ENCODE results near the gene KATNAL1.
"Not testable (repeated sequence)": the region's sequence is repeated elsewhere in the genome, so short reads cannot be mapped to it uniquely, and the experiment has no call there.

The KATNAL1 gene

GRCh38 chr13:30299786-30300185, 7.6 kb downstream of the KATNAL1 start:
- Mint-ChIP-seq H3K9me3 (no peaks in the 10 kb centered on the region), H3K4me1 (ENCODE audit: low read depth) (peaks cover 16% of the 10 kb centered on the region), H3K4me3 (no peak overlapping the region), H3K27me3 (no peaks in the 10 kb centered on the region), H3K36me3 (ENCODE audit: low read depth) (no peaks in the 10 kb centered on the region), H3K27ac (no peak overlapping the region)
- intact Hi-C loops (cut with micrococcal nuclease), result no loop called here

GRCh38 chr13:30295116-30295515, 12.2 kb downstream of the KATNAL1 start:
- intact Hi-C loops (cut with micrococcal nuclease), result no loop called here

GRCh38 chr13:30294004-30294403, 13.3 kb downstream of the KATNAL1 start:
- no peak overlapping the region for H3K27ac Mint-ChIP-seq
- no peaks in the 10 kb centered on the region for H3K27me3 Mint-ChIP-seq
- no peaks in the 10 kb centered on the region for H3K36me3 Mint-ChIP-seq (ENCODE audit: low read depth)
- H3K9me3 Mint-ChIP-seq, result no peaks in the 10 kb centered on the region
- intact Hi-C loops (cut with micrococcal nuclease), result no loop called here
- H3K4me3 Mint-ChIP-seq, result no peak overlapping the region
- peaks cover 5% of the 10 kb centered on the region for H3K4me1 Mint-ChIP-seq (ENCODE audit: low read depth)

More at GRCh38 chr13:30295116-30295515, 12.2 kb downstream of the KATNAL1 start:
- peaks cover 2% of the 10 kb centered on the region for H3K4me1 Mint-ChIP-seq (ENCODE audit: low read depth)
- no peaks in the 10 kb centered on the region for H3K9me3 Mint-ChIP-seq
- H3K4me3 Mint-ChIP-seq, result no peak overlapping the region
- H3K27me3 Mint-ChIP-seq, result no peaks in the 10 kb centered on the region
- H3K27ac Mint-ChIP-seq, result no peak overlapping the region
- no peaks in the 10 kb centered on the region for H3K36me3 Mint-ChIP-seq (ENCODE audit: low read depth)

- intact Hi-C loops (cut with micrococcal nuclease), result no loop called here
- no peak overlapping the region for H3K4me3 Mint-ChIP-seq
- peaks cover 5% of the 10 kb centered on the region for H3K4me1 Mint-ChIP-seq (ENCODE audit: low read depth)
- H3K36me3 Mint-ChIP-seq (ENCODE audit: low read depth), result no peaks in the 10 kb centered on the region
- no peaks in the 10 kb centered on the region for H3K9me3 Mint-ChIP-seq
- no peaks in the 10 kb centered on the region for H3K27me3 Mint-ChIP-seq
- no peak overlapping the region for H3K27ac Mint-ChIP-seq
Measured at GRCh38 chr13:30292325-30292724, 15.0 kb downstream of the KATNAL1 start.

DNA sequence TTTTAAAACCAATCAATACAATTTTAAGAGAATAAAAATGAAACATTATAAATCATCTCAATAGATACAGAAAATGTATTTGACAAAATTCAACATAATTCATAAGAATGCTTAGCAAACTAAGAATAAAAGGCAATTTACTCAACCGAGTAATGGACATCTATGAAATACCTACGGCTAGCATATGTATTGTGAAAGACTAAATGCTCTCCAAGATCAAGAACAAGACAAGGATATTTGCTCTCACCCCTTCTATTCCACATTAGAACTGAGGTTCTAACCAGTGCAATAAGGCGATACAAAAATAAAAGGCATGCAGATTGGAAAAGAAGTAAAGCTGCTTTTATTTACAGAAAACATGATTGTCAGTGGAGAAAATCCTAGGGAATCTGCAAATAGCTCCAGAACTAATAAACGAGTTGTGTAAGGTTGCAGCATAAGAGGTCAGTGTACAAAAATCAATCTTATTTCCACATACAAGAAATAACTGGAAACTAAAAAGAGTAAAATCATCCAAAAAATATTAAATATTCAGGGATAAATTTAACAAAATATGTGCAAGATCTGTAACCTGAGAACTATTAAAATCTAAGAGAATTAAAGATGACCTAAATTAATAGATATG, 16.4 kb downstream of the KATNAL1 start:
- no peaks in the 10 kb centered on the region for H3K27me3 Mint-ChIP-seq
- peaks cover under 1% of the 10 kb centered on the region for H3K9me3 Mint-ChIP-seq
- no peaks in the 10 kb centered on the region for H3K36me3 Mint-ChIP-seq (ENCODE audit: low read depth)
- H3K27ac Mint-ChIP-seq, result no peak overlapping the region
- intact Hi-C loops (cut with micrococcal nuclease), result no loop called here
- H3K4me3 Mint-ChIP-seq, result no peak overlapping the region
- H3K4me1 Mint-ChIP-seq (ENCODE audit: low read depth), result peaks cover 5% of the 10 kb centered on the region

GRCh38 chr13:30289533-30289932, 17.8 kb downstream of the KATNAL1 start:
- Mint-ChIP-seq H3K9me3 (peaks cover 9% of the 10 kb centered on the region), H3K27me3 (no peaks in the 10 kb centered on the region), H3K27ac (no peak overlapping the region), H3K36me3 (ENCODE audit: low read depth) (peaks cover 6% of the 10 kb centered on the region), H3K4me3 (no peak overlapping the region), H3K4me1 (ENCODE audit: low read depth) (peaks cover 5% of the 10 kb centered on the region)
- intact Hi-C loops (cut with micrococcal nuclease), result no loop called here

DNA sequence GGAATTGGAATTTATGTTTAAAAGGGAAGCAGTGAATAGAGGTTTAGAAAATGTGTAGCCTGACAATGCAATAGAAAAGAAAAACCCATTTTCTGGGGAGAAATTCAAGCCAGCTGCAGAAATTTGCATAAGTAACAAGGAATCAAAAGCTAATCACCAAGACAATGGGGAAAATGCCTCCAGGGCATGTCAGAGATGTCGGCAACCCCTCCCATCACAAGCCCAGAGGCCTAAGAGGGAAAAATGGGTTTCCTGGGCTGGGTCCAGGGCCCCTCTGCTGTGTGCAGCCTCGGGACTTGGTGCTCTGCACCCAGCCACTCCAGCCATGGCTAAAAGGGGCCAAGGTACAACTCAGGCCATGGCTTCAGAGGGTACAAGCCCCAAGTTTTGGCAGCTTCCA, 21.3 kb downstream of the KATNAL1 start:
- H3K4me1 Mint-ChIP-seq (ENCODE audit: low read depth); H3K9me3 Mint-ChIP-seq; H3K4me3 Mint-ChIP-seq; H3K27ac Mint-ChIP-seq; intact Hi-C loops (cut with micrococcal nuclease); H3K27me3 Mint-ChIP-seq: not testable (repeated sequence)
- peaks cover 13% of the 10 kb centered on the region for H3K36me3 Mint-ChIP-seq (ENCODE audit: low read depth)

DNA sequence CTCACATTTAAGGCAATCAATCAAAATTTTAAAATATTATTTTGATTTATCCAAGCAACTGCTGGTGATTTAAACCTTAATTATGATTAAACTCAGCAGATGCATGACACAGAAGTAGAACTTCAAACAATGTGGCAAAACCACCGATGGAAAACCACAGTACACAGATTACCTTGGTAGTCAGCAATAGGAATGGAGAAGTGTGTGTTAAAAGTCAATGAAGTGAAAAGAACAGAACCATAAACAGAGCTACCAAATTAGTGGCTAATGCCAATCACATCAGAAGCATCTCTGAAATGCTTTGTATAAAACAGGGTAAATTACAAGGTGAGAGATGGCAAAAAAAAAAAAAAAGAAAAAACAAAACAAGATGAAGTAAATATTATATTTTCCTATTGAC, 31.2 kb downstream of the KATNAL1 start:
- intact Hi-C loops (cut with micrococcal nuclease), result no loop called here
- no peak overlapping the region for H3K27ac Mint-ChIP-seq
- peaks cover 13% of the 10 kb centered on the region for H3K9me3 Mint-ChIP-seq
- H3K36me3 Mint-ChIP-seq (ENCODE audit: low read depth), result peaks cover 25% of the 10 kb centered on the region
- H3K27me3 Mint-ChIP-seq, result no peaks in the 10 kb centered on the region
- H3K4me3 Mint-ChIP-seq, result no peak overlapping the region
- no peaks in the 10 kb centered on the region for H3K4me1 Mint-ChIP-seq (ENCODE audit: low read depth)

DNA sequence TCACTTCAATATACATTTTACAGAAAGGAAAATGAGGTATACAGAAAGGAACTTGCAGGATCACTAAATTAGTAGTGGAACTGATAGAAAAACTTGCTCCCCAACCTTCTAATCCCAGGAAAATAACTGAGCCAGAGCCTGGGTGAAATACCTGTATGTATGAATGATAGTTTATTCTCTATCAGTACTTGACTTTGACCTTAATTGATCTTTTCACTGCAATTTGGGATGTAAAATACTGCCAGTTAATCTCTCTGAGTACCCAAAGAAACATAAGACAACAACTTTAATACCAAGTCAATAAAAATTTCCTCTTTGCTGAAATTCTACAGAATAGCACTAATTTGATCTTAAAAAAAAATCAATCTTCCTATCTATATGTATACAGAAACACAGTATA, 33.3 kb downstream of the KATNAL1 start:
- Mint-ChIP-seq H3K36me3 (ENCODE audit: low read depth) (peaks cover 26% of the 10 kb centered on the region), H3K27ac (no peak overlapping the region), H3K9me3 (peaks cover 15% of the 10 kb centered on the region), H3K27me3 (no peaks in the 10 kb centered on the region), H3K4me1 (ENCODE audit: low read depth) (no peaks in the 10 kb centered on the region), H3K4me3 (no peak overlapping the region)
- intact Hi-C loops (cut with micrococcal nuclease), result no loop called here

DNA sequence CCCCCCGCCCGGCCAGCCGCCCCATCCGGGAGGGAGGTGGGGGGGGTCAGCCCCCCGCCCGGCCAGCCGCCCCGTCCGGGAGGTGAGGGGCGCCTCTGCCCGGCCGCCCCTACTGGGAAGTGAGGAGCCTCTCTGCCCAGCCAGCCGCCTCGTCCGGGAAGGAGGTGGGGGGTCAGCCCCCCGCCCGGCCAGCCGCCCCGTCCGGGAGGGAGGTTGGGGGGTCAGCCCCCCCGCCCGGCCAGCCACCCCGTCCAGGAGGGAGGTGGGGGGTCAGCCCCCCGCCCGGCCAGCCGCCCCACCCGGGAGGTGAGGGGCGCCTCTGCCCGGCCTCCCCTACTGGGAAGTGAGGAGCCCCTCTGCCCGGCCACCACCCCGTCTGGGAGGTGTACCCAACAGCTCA, 37.3 kb downstream of the KATNAL1 start:
- H3K4me1 Mint-ChIP-seq (ENCODE audit: low read depth); H3K4me3 Mint-ChIP-seq; H3K27me3 Mint-ChIP-seq; H3K27ac Mint-ChIP-seq; intact Hi-C loops (cut with micrococcal nuclease): not testable (repeated sequence)
- peaks cover 22% of the 10 kb centered on the region for H3K36me3 Mint-ChIP-seq (ENCODE audit: low read depth)
- H3K9me3 Mint-ChIP-seq, result peaks cover 11% of the 10 kb centered on the region

- H3K27ac Mint-ChIP-seq, result no peak overlapping the region
- intact Hi-C loops (cut with micrococcal nuclease), result no loop called here
- no peaks in the 10 kb centered on the region for H3K4me1 Mint-ChIP-seq (ENCODE audit: low read depth)
- no peaks in the 10 kb centered on the region for H3K27me3 Mint-ChIP-seq
- peaks cover 7% of the 10 kb centered on the region for H3K9me3 Mint-ChIP-seq
- peaks cover 17% of the 10 kb centered on the region for H3K36me3 Mint-ChIP-seq (ENCODE audit: low read depth)
- no peak overlapping the region for H3K4me3 Mint-ChIP-seq
Measured at GRCh38 chr13:30268673-30269072, 38.7 kb downstream of the KATNAL1 start.

- H3K4me1 Mint-ChIP-seq (ENCODE audit: low read depth), result no peaks in the 10 kb centered on the region
- no peak overlapping the region for H3K27ac Mint-ChIP-seq
Measured at GRCh38 chr13:30266756-30267155, 40.6 kb downstream of the KATNAL1 start.

DNA sequence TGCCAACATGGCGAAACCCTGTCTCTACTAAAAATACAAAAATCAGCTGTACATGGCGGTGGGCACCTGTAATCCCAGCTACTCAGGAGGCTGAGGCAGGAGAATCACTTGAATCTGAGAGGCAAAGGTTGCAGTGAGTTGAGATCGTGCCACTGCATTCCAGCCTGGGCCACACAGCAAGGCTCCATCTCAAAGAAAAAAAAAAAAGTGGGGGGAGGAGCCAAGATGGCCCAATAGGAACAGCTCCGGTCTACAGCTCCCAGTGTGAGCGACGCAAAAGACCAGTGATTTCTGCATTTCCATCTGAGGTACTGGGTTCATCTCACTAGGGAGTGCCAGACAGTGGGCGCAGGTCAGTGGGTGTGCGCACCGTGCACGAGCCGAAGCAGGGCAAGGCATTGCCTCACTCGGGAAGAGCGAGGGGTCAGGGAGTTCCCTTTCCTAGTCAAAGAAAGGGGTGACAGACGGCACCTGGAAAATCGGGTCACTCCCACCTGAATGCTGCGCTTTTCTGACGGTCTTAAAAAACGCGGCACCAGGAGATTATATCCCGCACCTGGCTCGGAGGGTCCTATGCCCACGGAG, 48.1 kb downstream of the KATNAL1 start:
- H3K9me3 Mint-ChIP-seq; H3K4me1 Mint-ChIP-seq (ENCODE audit: low read depth); H3K27ac Mint-ChIP-seq; H3K27me3 Mint-ChIP-seq; intact Hi-C loops (cut with micrococcal nuclease); H3K4me3 Mint-ChIP-seq; H3K36me3 Mint-ChIP-seq (ENCODE audit: low read depth): not testable (repeated sequence)

More at GRCh38 chr13:30266756-30267155, 40.6 kb downstream of the KATNAL1 start:
- Mint-ChIP-seq H3K9me3 (peaks cover 15% of the 10 kb centered on the region), H3K36me3 (ENCODE audit: low read depth) (peaks cover 15% of the 10 kb centered on the region), H3K27me3 (no peaks in the 10 kb centered on the region), H3K4me3 (no peak overlapping the region)
- intact Hi-C loops (cut with micrococcal nuclease), result no loop called here

DNA sequence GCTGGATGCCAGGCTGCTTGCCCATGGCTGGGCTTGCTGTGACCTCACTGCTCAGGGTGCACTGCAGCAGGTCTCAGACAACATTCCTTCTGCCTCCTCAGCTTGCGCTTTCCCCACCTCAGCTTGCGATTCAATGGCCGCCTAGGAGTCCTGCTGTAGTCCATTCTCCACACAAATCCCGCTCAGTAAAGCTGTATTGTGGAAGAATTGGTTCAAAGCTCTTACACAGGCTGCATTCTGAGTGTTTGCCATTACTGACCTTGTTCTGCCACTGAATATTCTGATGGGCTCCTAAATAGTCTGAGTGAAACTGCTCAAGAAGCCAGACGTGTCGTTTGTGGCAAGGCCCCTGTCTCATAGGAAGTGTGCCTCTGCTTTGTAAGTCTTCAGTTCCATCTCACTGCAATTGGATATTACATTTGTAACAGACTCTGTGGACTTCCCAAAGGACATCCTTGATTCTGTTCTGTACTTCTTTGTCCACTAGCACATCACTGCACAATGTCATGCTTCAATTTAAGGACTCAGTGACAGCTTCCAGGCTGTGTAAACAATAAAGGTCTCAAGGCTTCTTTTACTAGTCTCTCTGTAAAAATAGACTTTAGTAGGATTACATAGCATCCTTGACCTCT, 49.8 kb downstream of the KATNAL1 start:
- H3K9me3 Mint-ChIP-seq, result peaks cover 8% of the 10 kb centered on the region
- H3K27ac Mint-ChIP-seq, result no peak overlapping the region
- no peak overlapping the region for H3K4me3 Mint-ChIP-seq

More for the DNA sequence above, 49.8 kb downstream of the KATNAL1 start:
- Mint-ChIP-seq H3K27me3 (no peaks in the 10 kb centered on the region), H3K4me1 (ENCODE audit: low read depth) (no peaks in the 10 kb centered on the region), H3K36me3 (ENCODE audit: low read depth) (no peaks in the 10 kb centered on the region)
- intact Hi-C loops (cut with micrococcal nuclease), result no loop called here
